ENCODE results near the gene RNF212.

The RNF212 gene

DNA sequence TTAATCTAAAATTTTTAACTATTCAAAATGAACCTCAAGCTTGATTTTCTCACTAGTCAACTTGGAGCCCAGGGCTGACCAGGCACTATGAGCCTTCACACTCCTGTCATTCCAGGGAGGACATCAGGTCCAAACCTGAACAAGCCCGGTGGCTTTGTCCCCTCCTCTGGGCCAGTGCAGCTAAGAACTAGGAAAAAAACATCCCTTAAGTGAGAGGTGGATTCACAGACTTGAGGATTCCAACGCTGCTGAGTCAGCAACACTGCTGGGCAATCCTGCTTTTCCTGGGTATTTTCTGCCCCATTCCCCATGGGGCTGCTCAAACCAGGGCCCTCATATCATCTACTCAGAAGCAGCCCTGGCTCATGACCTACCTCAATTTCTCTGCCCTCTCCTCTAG is 4.0 kb downstream of the RNF212 start:
- no peak for ATAC-seq
- TF ChIP-seq ZNF565 (CRISPR knock-in tag; conservative IDR thresholded peaks at IDR 0.05; ENCODE audit: low read depth) (no peak), OSR1 (CRISPR knock-in tag; IDR thresholded peaks at IDR 0.05) (no peak), ARNTL (CRISPR knock-in tag; IDR thresholded peaks at IDR 0.05; ENCODE audit: borderline replicate concordance, low read depth) (no peak), GLIS3 (CRISPR knock-in tag; IDR thresholded peaks at IDR 0.05) (no peak), TSHZ2 (CRISPR knock-in tag; IDR thresholded peaks at IDR 0.05) (no peak), ZFP30 (CRISPR knock-in tag; IDR thresholded peaks at IDR 0.05) (no peak), RARB (CRISPR knock-in tag; IDR thresholded peaks at IDR 0.05) (no peak), ZFP3 (CRISPR knock-in tag; IDR thresholded peaks at IDR 0.05) (no peak), BACH2 (CRISPR knock-in tag; IDR thresholded peaks at IDR 0.05; ENCODE audit: borderline replicate concordance) (no peak), ISL1 (CRISPR knock-in tag; IDR thresholded peaks at IDR 0.05) (no peak), TCF4 (CRISPR knock-in tag; IDR thresholded peaks at IDR 0.05; ENCODE audit: borderline replicate concordance) (no peak), ESRRG (CRISPR knock-in tag; IDR thresholded peaks at IDR 0.05) (no peak)
- TF ChIP-seq, protein P1, sequence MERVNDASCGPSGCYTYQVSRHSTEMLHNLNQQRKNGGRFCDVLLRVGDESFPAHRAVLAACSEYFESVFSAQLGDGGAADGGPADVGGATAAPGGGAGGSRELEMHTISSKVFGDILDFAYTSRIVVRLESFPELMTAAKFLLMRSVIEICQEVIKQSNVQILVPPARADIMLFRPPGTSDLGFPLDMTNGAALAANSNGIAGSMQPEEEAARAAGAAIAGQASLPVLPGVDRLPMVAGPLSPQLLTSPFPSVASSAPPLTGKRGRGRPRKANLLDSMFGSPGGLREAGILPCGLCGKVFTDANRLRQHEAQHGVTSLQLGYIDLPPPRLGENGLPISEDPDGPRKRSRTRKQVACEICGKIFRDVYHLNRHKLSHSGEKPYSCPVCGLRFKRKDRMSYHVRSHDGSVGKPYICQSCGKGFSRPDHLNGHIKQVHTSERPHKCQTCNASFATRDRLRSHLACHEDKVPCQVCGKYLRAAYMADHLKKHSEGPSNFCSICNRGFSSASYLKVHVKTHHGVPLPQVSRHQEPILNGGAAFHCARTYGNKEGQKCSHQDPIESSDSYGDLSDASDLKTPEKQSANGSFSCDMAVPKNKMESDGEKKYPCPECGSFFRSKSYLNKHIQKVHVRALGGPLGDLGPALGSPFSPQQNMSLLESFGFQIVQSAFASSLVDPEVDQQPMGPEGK (CRISPR knock-in tag; IDR thresholded peaks at IDR 0.05; ENCODE audit: borderline replicate concordance), result no peak

- TF ChIP-seq, protein P2, sequence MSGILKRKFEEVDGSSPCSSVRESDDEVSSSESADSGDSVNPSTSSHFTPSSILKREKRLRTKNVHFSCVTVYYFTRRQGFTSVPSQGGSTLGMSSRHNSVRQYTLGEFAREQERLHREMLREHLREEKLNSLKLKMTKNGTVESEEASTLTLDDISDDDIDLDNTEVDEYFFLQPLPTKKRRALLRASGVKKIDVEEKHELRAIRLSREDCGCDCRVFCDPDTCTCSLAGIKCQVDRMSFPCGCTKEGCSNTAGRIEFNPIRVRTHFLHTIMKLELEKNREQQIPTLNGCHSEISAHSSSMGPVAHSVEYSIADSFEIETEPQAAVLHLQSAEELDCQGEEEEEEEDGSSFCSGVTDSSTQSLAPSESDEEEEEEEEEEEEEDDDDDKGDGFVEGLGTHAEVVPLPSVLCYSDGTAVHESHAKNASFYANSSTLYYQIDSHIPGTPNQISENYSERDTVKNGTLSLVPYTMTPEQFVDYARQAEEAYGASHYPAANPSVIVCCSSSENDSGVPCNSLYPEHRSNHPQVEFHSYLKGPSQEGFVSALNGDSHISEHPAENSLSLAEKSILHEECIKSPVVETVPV (CRISPR knock-in tag; IDR thresholded peaks at IDR 0.05), result no peak
- TF ChIP-seq GLIS3 (CRISPR knock-in tag; IDR thresholded peaks at IDR 0.05) (no peak), TOX (CRISPR knock-in tag; IDR thresholded peaks at IDR 0.05; ENCODE audit: borderline replicate concordance) (no peak)
- no peak for ATAC-seq
Observed at GRCh38 chr4:1105662-1106061, 7.7 kb downstream of the RNF212 start.

- no peak; the same call in 2 of the 3 replicates for ATAC-seq
- TF ChIP-seq ZNF565 (CRISPR knock-in tag; conservative IDR thresholded peaks at IDR 0.05; ENCODE audit: low read depth), result no peak
- TF ChIP-seq ARNTL (CRISPR knock-in tag; IDR thresholded peaks at IDR 0.05; ENCODE audit: borderline replicate concordance, low read depth), result no peak
- no peak for TF ChIP-seq RARB (CRISPR knock-in tag; IDR thresholded peaks at IDR 0.05)
- no peak for TF ChIP-seq TOX (CRISPR knock-in tag; IDR thresholded peaks at IDR 0.05; ENCODE audit: borderline replicate concordance)
- TF ChIP-seq ZFP30 (CRISPR knock-in tag; IDR thresholded peaks at IDR 0.05), result no peak
- TF ChIP-seq ESRRG (CRISPR knock-in tag; IDR thresholded peaks at IDR 0.05), result no peak
- TF ChIP-seq, protein P1 (CRISPR knock-in tag; IDR thresholded peaks at IDR 0.05; ENCODE audit: borderline replicate concordance), result no peak
- no peak for TF ChIP-seq GLIS3 (CRISPR knock-in tag; IDR thresholded peaks at IDR 0.05)
- TF ChIP-seq BACH2 (CRISPR knock-in tag; IDR thresholded peaks at IDR 0.05; ENCODE audit: borderline replicate concordance), result no peak
- no peak for TF ChIP-seq TCF4 (CRISPR knock-in tag; IDR thresholded peaks at IDR 0.05; ENCODE audit: borderline replicate concordance)
- TF ChIP-seq ZNF8 (CRISPR knock-in tag; IDR thresholded peaks at IDR 0.05), result no peak
- no peak for TF ChIP-seq SNAI2 (CRISPR knock-in tag; IDR thresholded peaks at IDR 0.05)
- no peak for TF ChIP-seq OSR1 (CRISPR knock-in tag; IDR thresholded peaks at IDR 0.05)
- TF ChIP-seq ZC3H10 (CRISPR knock-in tag; IDR thresholded peaks at IDR 0.05), result no peak
- TF ChIP-seq, protein P2 (CRISPR knock-in tag; IDR thresholded peaks at IDR 0.05), result no peak
- TF ChIP-seq ISL1 (CRISPR knock-in tag; IDR thresholded peaks at IDR 0.05), result no peak
- TF ChIP-seq, protein P3, sequence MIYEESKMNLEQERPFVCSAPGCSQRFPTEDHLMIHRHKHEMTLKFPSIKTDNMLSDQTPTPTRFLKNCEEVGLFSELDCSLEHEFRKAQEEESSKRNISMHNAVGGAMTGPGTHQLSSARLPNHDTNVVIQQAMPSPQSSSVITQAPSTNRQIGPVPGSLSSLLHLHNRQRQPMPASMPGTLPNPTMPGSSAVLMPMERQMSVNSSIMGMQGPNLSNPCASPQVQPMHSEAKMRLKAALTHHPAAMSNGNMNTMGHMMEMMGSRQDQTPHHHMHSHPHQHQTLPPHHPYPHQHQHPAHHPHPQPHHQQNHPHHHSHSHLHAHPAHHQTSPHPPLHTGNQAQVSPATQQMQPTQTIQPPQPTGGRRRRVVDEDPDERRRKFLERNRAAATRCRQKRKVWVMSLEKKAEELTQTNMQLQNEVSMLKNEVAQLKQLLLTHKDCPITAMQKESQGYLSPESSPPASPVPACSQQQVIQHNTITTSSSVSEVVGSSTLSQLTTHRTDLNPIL (CRISPR knock-in tag; IDR thresholded peaks at IDR 0.05; ENCODE audit: low read depth), result no peak
- no peak for TF ChIP-seq CSDC2 (CRISPR knock-in tag; IDR thresholded peaks at IDR 0.05)
Observed at GRCh38 chr4:1105067-1105466, 8.3 kb downstream of the RNF212 start.
